HG03378 (cell line): ENCODE results near the gene KRT40.

Experiments
- ATAC-seq: cut with Tn5 transposase; IDR thresholded peaks from one replicate; pipeline ENCODE4 v1.9.1; 2021; ENCODE audit warnings: mild to moderate bottlenecking, moderate library complexity; ENCODE audit not compliant: unreplicated experiment

Gene KRT40

GRCh38 chr17:40953881-40954280 is 30.2 kb downstream of the KRT40 start:
- no peak for ATAC-seq

DNA sequence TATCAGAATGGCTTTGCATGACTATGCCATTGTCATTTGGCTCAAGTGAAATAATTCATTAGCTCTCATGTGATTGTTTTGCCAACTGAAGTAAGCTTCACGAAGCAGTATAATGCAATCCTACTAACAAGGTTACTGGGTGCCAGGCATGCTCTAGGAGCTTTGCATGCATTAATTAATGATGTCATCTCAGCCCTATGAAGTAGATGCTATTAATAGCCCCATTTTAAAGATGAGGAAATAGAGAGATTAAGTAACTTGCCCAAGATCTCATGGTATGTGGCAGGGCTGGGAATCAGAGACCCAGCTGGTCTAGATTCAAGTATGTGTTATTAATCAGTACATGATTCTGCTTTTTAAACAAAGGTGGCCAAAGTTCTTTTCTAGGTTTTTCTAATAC is 31.5 kb downstream of the KRT40 start:
- no peak for ATAC-seq

GRCh38 chr17:40952154-40952553 is 32.0 kb downstream of the KRT40 start:
- no peak for ATAC-seq

- ATAC-seq: no peak
These were observed 33.0 kb downstream of the KRT40 start for GRCh38 chr17:40951011-40951622.

DNA sequence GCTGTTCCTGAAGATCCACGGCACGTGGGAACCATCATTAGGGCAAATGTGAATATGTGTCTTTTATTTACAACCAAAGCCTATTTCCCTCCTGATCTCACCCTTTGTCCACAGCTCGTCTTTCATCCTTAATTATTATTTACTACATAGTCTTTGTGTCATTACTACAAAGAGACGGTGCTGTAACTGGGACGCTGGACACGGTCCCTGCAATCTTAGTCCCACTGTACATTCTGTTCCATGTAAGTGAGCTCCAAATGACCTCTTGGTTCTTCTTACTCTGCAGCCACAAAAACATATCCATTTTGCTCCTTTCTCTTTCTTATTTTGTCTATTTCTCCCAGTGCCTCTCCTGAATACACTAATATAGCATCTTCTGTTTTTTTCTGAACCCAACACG is 34.0 kb downstream of the KRT40 start:
- no peak for ATAC-seq

DNA sequence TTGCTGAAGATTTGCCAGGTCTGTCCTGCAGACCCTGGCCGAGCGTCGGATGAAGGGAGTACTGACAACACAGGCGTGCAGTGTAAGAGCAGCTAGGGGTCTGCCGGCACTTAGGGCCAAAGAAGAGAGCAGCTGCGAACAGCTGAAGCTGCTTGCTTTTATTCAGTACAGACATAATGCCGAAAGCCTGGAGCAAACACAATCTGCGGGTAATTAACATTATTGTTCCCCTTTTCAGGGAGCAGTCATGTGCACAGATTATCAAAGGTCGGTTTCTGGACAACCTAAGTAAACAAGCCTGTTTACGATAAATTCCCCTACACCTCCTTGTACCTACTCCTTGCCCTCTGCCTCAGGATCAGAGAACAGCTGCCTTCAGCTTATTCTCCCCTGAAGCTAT is 34.7 kb downstream of the KRT40 start:
- no peak for ATAC-seq

DNA sequence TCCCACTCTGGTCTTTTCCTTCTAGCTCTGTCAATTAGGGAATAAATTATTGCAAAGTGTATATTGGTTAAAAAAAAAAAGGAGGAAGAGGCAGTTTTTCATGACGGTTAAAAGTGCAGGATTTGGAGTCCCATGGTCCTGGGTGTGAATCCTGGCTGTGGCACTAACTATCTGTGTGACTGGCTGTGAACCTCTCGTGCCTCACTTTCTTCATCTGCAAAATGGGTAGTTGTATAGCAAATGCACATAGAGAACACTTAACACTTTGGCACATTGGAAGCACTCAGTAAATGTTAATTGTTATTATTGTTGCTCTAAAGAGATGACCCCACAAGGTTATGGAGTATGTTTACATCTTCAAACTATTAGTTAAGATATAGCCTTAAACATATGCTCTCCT is 36.2 kb downstream of the KRT40 start:
- no peak for ATAC-seq

GRCh38 chr17:40945414-40945813 is 38.7 kb downstream of the KRT40 start:
- no peak for ATAC-seq

GRCh38 chr17:40944531-40944930 is 39.6 kb downstream of the KRT40 start:
- no peak for ATAC-seq

DNA sequence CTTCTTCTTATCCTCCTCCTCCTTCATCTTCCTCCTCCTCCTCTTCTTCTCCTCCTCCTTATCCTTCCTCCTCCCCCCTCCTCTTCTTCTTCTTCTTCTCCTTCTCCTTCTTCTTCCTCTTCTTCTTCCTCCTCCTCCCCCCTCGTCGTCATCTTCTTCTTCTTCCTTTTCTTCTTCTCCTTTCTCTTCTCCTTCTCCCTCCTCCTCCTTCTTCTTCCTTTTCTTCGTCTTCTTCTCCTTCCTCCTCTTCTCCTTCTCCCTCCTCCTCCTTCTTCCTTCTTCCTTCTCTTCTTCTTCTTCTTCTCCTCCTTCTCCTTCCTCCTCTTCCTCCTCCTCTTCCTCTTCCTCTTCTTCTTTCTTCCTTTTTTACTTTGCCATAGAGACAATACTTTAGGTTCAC is 41.6 kb downstream of the KRT40 start:
- ATAC-seq: no peak

DNA sequence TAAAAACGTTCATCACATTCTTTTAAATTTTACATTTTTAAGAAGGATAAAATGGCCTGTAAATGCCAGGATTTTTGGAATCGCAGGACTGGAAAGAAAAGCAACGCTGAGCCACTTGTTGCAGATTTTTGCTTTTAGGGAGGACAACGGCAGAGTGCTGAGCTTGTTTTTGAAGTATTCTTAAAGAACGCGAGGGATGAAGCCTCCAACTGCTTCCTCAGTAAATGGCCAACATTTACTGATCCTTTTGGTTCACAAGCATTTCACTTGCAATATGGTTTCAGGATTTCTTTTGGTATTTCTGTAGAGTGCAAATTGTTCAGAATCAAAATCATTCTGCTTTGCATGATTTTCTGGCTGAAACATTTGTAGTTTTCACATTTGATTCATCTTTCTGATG is 43.9 kb downstream of the KRT40 start:
- no peak for ATAC-seq

- no peak for ATAC-seq
These were observed 45.1 kb downstream of the KRT40 start for GRCh38 chr17:40938981-40939380.

DNA sequence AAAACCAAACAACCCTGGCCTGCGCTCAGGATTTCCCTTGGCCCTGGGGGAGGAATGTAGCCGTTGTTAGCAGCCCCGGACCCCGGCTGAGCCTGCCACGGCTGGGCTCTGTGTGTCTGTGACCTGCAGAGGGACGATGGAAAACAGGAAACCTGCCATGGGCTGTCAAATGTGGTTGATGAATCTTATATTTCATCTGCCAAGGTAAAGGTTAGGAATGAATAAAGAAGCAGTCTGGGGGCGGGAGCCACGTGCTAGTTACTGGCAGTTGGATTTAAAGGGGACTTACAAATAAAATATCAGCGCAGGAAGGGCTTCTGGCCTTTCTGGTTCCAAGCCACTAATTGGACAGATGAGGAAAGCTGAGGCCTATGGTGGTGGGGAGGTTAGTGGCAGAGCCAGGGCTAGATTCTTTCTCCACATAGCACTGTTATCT is 46.7 kb downstream of the KRT40 start, which contains the start of gene KRT23:
Gene KRT23 (minus strand): TSS at position 263 of the 436 bp plus-strand sequence. CDS start 1,043 bp downstream, outside the sequence.
- ATAC-seq: no peak

DNA sequence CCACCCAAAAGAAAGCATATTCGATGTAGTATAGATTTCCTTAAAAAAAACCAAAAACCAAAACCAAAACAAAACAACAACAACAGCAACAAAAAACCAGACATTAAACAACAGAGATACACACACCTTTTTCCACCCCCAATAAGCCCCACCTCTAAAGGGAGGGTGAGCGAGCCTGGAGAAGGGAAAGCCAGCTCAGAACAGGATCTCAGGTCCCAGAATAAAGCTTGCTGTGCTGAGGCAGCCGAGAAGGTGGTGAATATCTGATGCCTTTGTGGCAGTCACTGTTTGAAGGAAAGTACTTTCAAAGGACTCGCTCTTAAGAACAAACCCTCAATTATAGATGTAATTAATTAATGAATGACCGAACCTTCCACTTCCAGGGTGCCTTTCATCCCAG is 47.1 kb downstream of the KRT40 start:
- ATAC-seq: no peak

DNA sequence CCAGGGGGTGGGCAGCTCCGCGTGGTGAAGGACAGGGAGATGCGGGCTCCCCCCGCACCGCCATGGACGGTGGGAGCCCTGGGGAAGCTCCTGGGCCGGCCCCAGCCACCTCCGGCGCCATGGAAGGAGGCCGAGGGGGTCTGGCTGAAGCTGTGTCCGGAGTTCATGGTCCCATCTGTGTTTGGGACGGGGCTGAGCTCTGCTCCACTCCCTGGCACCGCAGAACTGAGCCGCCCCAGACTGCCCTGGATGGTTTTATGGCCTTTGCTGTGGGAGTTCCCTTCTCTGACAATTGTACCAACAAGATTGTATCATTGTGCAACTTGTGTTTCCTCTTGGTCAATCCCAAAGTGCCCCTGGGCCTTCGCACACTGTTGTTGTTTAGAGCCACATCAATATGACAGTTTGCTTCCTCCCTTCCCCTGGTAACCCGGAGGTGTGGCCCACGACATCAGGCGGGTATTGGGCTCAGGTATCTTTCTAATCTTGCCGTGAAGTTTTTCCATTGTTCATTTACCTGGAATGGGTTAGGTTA is 47.6 kb downstream of the KRT40 start:
- no peak for ATAC-seq

- no peak for ATAC-seq
These were observed 48.5 kb downstream of the KRT40 start for GRCh38 chr17:40935624-40936023.

DNA sequence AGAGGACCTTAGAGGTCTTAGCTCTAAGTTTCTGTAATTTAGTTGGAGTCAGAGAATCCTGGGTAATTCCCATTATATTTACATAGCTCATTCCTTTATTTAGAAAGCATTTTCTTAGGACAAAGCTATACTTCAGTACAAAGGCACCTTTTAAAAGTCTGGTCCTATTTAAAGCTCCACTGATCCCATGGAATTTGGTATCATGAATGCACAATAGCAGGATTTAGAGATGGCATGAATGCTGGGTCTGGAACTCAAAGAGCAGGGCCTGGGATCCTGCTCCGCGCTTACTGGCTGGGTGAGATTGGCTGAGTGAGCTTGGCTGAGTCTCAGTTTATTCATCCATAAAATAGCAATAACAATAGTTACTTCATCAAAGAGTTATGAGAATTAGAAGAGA is 51.5 kb downstream of the KRT40 start:
- no peak for ATAC-seq

DNA sequence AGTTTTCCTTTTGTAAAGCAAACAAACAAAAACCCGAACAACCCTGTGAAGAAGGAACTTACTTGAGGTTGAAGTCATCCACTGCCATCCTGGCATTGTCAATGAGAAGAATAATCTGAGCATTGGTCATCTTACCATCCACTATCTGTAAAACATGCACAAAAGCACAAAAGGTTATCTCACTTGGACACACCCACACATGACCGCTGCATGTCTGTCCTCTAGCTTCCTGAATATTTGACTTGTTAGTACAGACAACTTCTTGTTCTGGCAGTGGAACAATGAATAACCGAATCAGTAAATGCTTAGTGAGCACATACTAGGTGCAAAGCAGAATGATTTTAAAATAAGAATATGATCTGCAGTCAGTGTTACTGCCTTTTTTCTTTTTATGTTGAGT is 52.8 kb downstream of the KRT40 start:
- ATAC-seq: no peak
